Ammon's horn (tissue), 1 donor: ENCODE results near the gene COL20A1.
"Not testable (repeated sequence)": the region's sequence is repeated elsewhere in the genome, so short reads cannot be mapped to it uniquely, and the experiment has no call there.

Experiments
- DNase-seq: peaks from one replicate; pipeline ENCODE4 v3.0.0-alpha.2; 2016; ENCODE audit warnings: low spot score

Gene COL20A1

GRCh38 chr20:63377256-63377941 lies 84.4 kb downstream of the COL20A1 start:
- no peak for DNase-seq

GRCh38 chr20:63377951-63378381 lies 85.0 kb downstream of the COL20A1 start:
- no peak for DNase-seq

GRCh38 chr20:63378626-63379025 lies 85.6 kb downstream of the COL20A1 start:
- DNase-seq: no peak

DNA sequence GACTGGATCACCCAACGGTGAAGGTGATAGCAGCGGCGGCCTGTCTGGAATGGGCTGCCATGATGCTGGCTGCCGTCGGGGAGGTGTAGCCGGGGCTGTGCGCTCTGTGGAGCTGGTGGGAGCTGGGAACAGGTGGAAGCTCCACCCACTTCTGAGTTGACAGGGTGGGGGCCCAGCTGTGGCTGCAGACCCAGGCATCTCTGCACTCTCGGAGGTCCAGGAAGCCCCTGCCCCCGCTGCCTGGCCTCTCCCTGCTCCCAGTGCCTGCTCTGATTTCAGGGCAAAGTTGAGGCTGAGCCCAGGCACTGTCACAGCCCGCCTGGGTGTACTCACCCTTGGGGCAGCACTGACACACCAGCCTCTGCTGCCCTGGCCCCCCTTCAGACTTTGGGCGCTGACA lies 86.3 kb downstream of the COL20A1 start:
- no peak for DNase-seq

GRCh38 chr20:63379872-63380271 lies 86.9 kb downstream of the COL20A1 start:
- DNase-seq: not testable (repeated sequence)

GRCh38 chr20:63380346-63380870 lies 87.4 kb downstream of the COL20A1 start:
- DNase-seq: no peak

GRCh38 chr20:63381781-63382431 lies 88.9 kb downstream of the COL20A1 start:
- no peak for DNase-seq

GRCh38 chr20:63382551-63383300 lies 89.7 kb downstream of the COL20A1 start:
- no peak for DNase-seq

GRCh38 chr20:63383556-63383955 lies 90.6 kb downstream of the COL20A1 start:
- no peak for DNase-seq

GRCh38 chr20:63384336-63384735 lies 91.3 kb downstream of the COL20A1 start:
- no peak for DNase-seq
